Brain pericyte (primary cell): ENCODE results near the gene RIPOR2.
"Not testable (repeated sequence)": the region's sequence is repeated elsewhere in the genome, so short reads cannot be mapped to it uniquely, and the experiment has no call there.

ENCODE experiments used
- DNase-seq: peaks from one replicate; pipeline ENCODE4 v3.0.0-alpha.2; 2012; ENCODE audit warnings: low read depth, low spot score

The RIPOR2 gene

GRCh38 chr6:24951811-24952299 is 16.1 kb upstream of the RIPOR2 start:
- no peak for DNase-seq

- DNase-seq, result no peak
Measured at GRCh38 chr6:24950218-24950941, 14.6 kb upstream of the RIPOR2 start.

GRCh38 chr6:24949020-24949569 is 13.3 kb upstream of the RIPOR2 start:
- no peak for DNase-seq

DNA sequence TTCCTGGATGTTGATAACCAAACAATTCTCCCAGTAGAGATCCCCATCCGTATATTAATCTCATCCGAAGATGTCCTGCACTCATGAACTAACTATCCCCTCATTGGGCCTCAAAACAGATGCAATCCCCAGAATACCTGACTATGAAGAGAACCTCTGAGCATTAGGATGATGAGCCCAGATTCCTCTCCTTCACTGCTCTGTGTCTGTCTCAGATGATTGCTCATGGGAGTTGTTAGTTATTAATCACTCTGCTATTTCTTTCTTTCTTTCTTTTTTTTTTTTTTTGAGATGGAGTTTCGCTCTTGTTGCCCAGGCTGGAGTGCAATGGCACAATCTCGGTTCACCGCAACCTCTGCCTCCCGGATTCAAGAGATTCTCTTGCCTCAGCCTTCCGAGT is 12.5 kb upstream of the RIPOR2 start:
- not testable (repeated sequence) for DNase-seq

DNA sequence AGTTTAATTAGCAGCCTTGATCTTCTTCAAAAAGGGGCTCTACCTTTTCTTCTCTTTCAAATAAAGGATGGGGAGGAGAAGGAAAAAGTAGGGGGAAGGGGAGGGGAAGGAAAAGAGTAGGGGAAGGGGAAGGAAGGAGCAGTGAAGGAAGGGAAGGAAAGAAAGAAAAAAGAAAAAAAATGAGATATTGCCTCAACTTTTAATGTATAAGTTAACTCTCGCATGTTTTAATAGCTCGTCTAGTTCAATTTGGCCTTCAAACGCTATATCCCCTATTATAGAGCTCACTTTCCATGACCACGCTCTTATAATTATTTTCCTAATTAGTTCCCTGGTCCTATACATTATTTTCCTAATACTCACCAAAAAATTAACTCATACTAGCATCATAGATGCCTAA is 11.9 kb upstream of the RIPOR2 start:
- DNase-seq, result no peak

GRCh38 chr6:24945054-24945453 is 9.3 kb upstream of the RIPOR2 start:
- no peak for DNase-seq

DNA sequence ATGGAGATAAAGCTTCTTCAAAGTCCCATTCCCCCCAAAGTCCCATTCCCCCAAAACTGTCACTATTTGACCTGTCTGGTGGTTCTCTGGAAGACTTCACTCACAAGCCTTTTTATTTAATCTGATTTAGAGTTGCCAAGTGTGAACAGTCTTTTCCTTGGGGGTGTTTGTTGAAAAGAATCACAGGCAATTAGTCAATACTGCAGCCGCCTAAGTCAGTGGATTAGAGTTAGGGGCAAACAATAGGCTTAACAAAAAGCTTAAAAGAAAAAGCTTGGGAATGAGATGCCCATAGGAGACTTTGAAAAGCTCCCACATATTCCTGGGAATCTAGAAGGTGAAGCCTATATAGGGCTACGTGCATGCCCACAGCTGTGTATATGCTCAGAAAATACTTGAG is 8.0 kb upstream of the RIPOR2 start:
- no peak for DNase-seq

- no peak for DNase-seq
Measured at GRCh38 chr6:24940311-24940917, 4.7 kb upstream of the RIPOR2 start.

GRCh38 chr6:24936641-24937317 is 1.0 kb upstream of the RIPOR2 start:
- DNase-seq, result no peak

DNA sequence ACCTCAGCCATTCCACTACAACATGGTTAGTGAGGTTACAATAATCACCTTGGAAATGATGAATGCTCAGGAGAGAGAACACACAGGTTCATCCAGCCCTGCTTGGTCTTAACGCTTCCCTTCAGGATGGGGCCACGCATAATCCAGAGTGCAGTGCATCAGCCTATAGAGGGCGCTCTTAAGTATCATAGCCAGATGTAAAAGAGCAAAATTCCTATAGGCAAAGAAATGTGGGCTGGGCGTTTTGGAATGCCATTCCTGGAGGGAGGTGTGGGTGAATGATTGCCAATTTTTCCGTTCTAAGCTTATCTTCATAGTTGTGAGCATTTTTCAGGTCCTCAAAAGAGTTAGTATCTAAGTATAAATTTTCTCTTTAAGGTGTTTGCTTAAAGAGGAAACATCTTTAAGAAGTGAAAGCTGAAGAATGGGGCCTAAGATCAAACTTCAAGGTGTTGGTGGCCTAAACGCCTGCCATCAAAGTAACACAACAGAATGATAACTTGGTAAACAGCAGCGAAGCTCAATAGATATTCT is 1.8 kb downstream of the RIPOR2 start:
- DNase-seq, result no peak

- DNase-seq, result no peak
Measured at GRCh38 chr6:24933266-24933665, 2.5 kb downstream of the RIPOR2 start.

DNA sequence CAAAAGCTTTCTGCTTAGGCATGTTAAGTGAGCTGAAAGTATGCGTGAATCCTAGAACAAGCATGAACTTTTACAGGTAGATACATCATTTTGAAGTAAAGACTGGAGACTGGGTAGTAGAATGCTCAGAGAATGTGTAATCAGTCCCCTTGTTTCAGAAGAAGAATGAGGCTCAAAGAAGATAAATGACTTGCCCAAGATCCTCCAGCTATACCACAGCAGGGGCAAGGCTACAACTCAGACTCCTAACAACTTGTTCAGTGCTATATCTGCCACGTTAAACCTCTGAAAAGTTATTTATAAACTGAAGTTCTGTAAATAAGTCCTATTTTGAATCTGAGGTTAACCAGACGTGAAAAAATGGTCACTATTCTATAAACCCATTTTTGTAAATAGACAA is 2.9 kb downstream of the RIPOR2 start:
- DNase-seq, result no peak

DNA sequence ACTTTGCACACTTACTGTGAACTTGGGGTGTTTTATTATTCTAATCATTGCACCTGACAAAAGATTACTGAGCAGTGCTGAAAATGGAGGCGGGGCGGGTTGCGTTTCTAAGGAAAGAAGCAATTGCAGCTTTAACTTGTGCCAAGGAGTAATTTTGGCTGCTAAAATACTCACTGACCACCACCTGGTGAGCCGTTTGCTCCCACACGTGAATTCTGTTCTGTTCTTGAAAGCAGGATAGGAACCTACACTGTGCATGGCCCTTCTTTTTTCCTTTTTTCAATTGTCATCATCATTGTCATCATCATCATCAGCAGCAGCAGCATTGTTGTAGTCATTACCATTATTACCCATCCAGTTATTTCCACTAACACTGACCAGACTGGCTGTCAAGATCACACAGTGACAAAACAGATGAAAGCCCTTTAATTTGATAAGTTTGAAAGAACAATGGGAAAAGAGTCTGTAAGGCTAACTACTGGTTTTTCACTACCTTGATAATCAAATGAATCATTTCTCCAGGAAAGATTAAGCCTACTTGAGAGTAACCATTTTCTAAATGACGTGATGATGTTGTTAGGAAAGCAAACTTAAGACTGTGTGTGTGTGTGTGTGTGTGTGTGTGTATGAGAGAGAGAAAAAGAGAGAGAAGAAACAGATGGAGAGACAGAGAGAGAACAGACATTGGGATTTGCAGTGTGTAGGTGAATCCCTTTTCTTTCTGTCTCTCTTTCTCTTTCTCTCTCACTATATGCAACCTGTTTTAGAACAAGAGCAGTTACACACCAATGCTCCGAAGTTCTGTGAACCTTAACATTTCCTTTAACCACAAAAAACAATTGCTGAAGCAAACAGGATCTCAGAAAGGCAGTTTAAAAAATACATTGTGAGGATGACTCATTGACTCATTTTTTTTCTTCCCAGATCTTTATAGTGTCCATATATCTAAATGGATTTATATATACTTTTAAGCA is 3.8 kb downstream of the RIPOR2 start:
- DNase-seq, result no peak

- no peak for DNase-seq
Measured at GRCh38 chr6:24931296-24931695, 4.5 kb downstream of the RIPOR2 start.

- DNase-seq, result no peak
Measured at GRCh38 chr6:24930431-24930871, 5.3 kb downstream of the RIPOR2 start.

DNA sequence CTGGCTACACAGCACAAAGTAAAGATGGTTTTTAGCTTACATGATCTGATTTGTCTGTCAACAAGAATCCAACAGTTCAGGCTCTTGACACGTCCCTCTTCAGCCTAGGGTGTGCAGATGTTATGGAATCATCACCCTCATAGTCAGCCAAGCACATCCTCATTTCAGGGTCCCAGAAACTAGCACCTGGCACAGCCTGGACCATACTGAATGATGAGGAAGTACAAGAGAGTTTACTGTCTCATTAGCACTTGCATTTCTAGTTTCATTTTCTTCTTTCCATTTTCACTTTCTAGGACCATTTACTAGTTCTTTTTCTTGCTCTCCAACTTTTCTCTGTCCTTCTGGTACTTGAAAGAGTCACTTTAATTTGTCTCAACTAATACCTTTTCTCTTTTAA is 6.5 kb downstream of the RIPOR2 start:
- DNase-seq, result no peak

GRCh38 chr6:24927985-24928745 is 7.6 kb downstream of the RIPOR2 start:
- DNase-seq, result no peak

- DNase-seq, result no peak
Measured at GRCh38 chr6:24927277-24927955, 8.3 kb downstream of the RIPOR2 start.

GRCh38 chr6:24926647-24927046 is 9.1 kb downstream of the RIPOR2 start:
- DNase-seq, result not testable (repeated sequence)

DNA sequence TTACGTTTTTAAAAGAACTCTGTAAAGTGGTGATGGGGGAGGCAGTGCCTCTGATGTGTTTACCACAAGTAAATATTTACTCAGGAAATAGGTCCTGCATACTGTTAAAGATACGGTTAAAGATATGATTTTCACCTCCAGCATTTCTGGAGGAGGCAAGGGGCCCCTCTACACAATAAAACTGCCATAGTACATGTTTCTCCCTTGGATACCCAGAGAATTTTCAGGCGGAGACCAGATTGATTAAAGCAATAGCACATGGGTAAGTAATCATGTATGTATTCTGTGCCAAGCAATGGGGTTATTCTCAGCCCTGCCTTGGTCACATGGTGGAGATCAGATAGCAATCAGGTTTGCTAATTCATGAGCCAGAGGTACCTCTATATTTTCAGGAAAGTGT is 9.6 kb downstream of the RIPOR2 start:
- DNase-seq, result no peak
